ENCODE data around the gene GLYR1. TPM values are rescaled to one million over a fixed set of nuclear protein-coding genes. Genes with fewer than 3 reads are reported as not detected.

The GLYR1 gene
- total and polyA plus RNA-seq, 9 of the 15 experiments (the other 6 are each of a cell fraction or from before 2014, with no cell fraction given), result 6.7 to 99.2 (median 60.2) TPM

GRCh38 chr16:4846901-4847773 is at the start of gene GLYR1, which contains the start of gene UBN1 (continued):
- TF ChIP-seq EZH2 (IDR thresholded peaks at IDR 0.05; ENCODE audit: borderline replicate concordance, low read depth, low read length) (no peak), SIRT6 (IDR thresholded peaks at IDR 0.05; ENCODE audit: low read depth, low read length) (no peak), ZNF699 (CRISPR knock-in tag; IDR thresholded peaks at IDR 0.05; ENCODE audit: insufficient replicate concordance) (no peak), BCOR (IDR thresholded peaks at IDR 0.05) (no peak), NFIX (CRISPR knock-in tag; IDR thresholded peaks at IDR 0.05; ENCODE audit: low read depth) (no peak), ZNF318 (IDR thresholded peaks at IDR 0.05; ENCODE audit: borderline replicate concordance in 1 of 2, low read depth in 1 of 2) (no peak), BMI1 (IDR thresholded peaks at IDR 0.05; ENCODE audit: low read length) (no peak), L3MBTL2 (IDR thresholded peaks at IDR 0.05) (peak; percentile 88), HINFP (tag; conservative IDR thresholded peaks at IDR 0.05; ENCODE audit: low read depth) (no peak), POLR3G (IDR thresholded peaks at IDR 0.05; ENCODE audit: extremely low read depth, insufficient read length, insufficient replicate concordance) (no peak), YY1 (IDR thresholded peaks at IDR 0.05; ENCODE audit: borderline replicate concordance in 1 of 3, control insufficient read depth in 1 of 3, extremely low read depth in 1 of 3, insufficient read depth in 3 of 3, insufficient read length in 1 of 3, insufficient replicate concordance in 2 of 3, low read depth in 1 of 3, low read length in 2 of 3) (peak; percentile 83 to 97 (median 92)), ZBTB43 (CRISPR knock-in tag; IDR thresholded peaks at IDR 0.05) (peak; percentile 35; the same call in 1 of the 2 replicates), HLTF (IDR thresholded peaks at IDR 0.05) (no peak), KAT8 (IDR thresholded peaks at IDR 0.05; ENCODE audit: low read depth) (no peak), POLR2B (IDR thresholded peaks at IDR 0.05; ENCODE audit: low read depth, partially characterized antibody) (peak; percentile 88), ZNF23 (CRISPR knock-in tag; IDR thresholded peaks at IDR 0.05) (no peak)

All from K562 (cell line).